HepG2 (cell line): ENCODE results near the gene TRAF4. TPM values are rescaled to one million over a fixed set of nuclear protein-coding genes. Genes with fewer than 3 reads are reported as not detected.

ENCODE experiments used
- BRCA1 ChIP-seq: sonication (generic); formaldehyde crosslinking; IDR thresholded peaks from 2 replicates; pipeline ENCODE4 v1.4.0; 2020; ENCODE audit warnings: missing genetic modification reagents
- BRF2 ChIP-seq: sonication (generic); formaldehyde crosslinking; IDR thresholded peaks from 2 replicates; pipeline ENCODE4 v1.8.1; 2022; ENCODE audit warnings: mild to moderate bottlenecking, missing genetic modification reagents
- CERS6 ChIP-seq: sonication (generic); formaldehyde crosslinking; IDR thresholded peaks from 2 replicates; pipeline ENCODE4 v1.5.0; 2020; ENCODE audit warnings: missing genetic modification reagents
- DBP ChIP-seq: sonication (generic); formaldehyde crosslinking; IDR thresholded peaks from 2 replicates; pipeline ENCODE4 v1.4.0; 2020; ENCODE audit warnings: missing genetic modification reagents; ENCODE audit errors: not compliant biosample characterization
- EZH2 ChIP-seq: conservative IDR thresholded peaks from 2 replicates; pipeline ENCODE4 v1.6.1; 2012; ENCODE audit warnings: mild to moderate bottlenecking, low read depth, low read length, moderate library complexity
- FOSL1 ChIP-seq: sonication (generic); formaldehyde crosslinking; IDR thresholded peaks from 2 replicates; pipeline ENCODE4 v1.9.0; 2021; ENCODE audit warnings: missing genetic modification reagents, borderline replicate concordance
- GPBP1L1 ChIP-seq: sonication (generic); formaldehyde crosslinking; IDR thresholded peaks from 2 replicates; pipeline ENCODE4 v1.5.0; 2020; ENCODE audit warnings: mild to moderate bottlenecking, missing genetic modification reagents
- MED1 ChIP-seq: sonication (generic); formaldehyde crosslinking; IDR thresholded peaks from 2 replicates; pipeline ENCODE4 v1.4.0; 2020; ENCODE audit warnings: missing genetic modification reagents
- NFKBIZ ChIP-seq: IDR thresholded peaks from 2 replicates; pipeline ENCODE4 v1.6.1; 2018; ENCODE audit warnings: missing genetic modification reagents, missing compliant biosample characterization
- RFX5 ChIP-seq: IDR thresholded peaks from 2 replicates; pipeline ENCODE4 v1.6.1; 2011; ENCODE audit warnings: low read depth, low read length, improper control_type of control experiment
- TMF1 ChIP-seq: sonication (generic); formaldehyde crosslinking; IDR thresholded peaks from 2 replicates; pipeline ENCODE4 v1.8.1; 2022; ENCODE audit warnings: low read depth, missing genetic modification reagents
- ZBTB21 ChIP-seq: sonication (generic); formaldehyde crosslinking; IDR thresholded peaks from 2 replicates; pipeline ENCODE4 v1.4.0; 2020; ENCODE audit warnings: missing genetic modification reagents
- ZBTB37 ChIP-seq: sonication (generic); formaldehyde crosslinking; IDR thresholded peaks from 2 replicates; pipeline ENCODE4 v1.4.0; 2020; ENCODE audit warnings: mild to moderate bottlenecking, missing genetic modification reagents
- ZBTB42 ChIP-seq: sonication (generic); formaldehyde crosslinking; IDR thresholded peaks from 2 replicates; pipeline ENCODE4 v1.5.0; 2020; ENCODE audit warnings: mild to moderate bottlenecking, missing genetic modification reagents
- ZBTB43 ChIP-seq: sonication (generic); formaldehyde crosslinking; conservative IDR thresholded peaks from 2 replicates; pipeline ENCODE4 v1.4.0; 2020; ENCODE audit warnings: missing genetic modification reagents
- ZEB1 ChIP-seq: IDR thresholded peaks from 2 replicates; pipeline ENCODE4 v1.6.1; 2012; ENCODE audit warnings: mild to moderate bottlenecking, low read depth, inconsistent platforms; ENCODE audit not compliant: insufficient replicate concordance
- ZIK1 ChIP-seq: sonication (generic); formaldehyde crosslinking; IDR thresholded peaks from 2 replicates; pipeline ENCODE4 v1.5.0; 2020; ENCODE audit warnings: mild to moderate bottlenecking, low read depth, missing genetic modification reagents, borderline replicate concordance
- ZNF224 ChIP-seq: sonication (generic); formaldehyde crosslinking; IDR thresholded peaks from 2 replicates; pipeline ENCODE4 v1.5.0; 2020; ENCODE audit warnings: mild to moderate bottlenecking, missing genetic modification reagents
- ZNF225 ChIP-seq: sonication (generic); formaldehyde crosslinking; IDR thresholded peaks from 2 replicates; pipeline ENCODE4 v1.4.0; 2020; ENCODE audit warnings: mild to moderate bottlenecking, missing genetic modification reagents
- ZNF234 ChIP-seq: sonication (generic); formaldehyde crosslinking; conservative IDR thresholded peaks from 2 replicates; pipeline ENCODE4 v1.5.1; 2020; ENCODE audit warnings: mild to moderate bottlenecking, missing genetic modification reagents
- ZNF512 ChIP-seq: sonication (generic); formaldehyde crosslinking; IDR thresholded peaks from 2 replicates; pipeline ENCODE4 v1.4.0; 2020; ENCODE audit warnings: mild to moderate bottlenecking, missing genetic modification reagents
- ZSCAN25 ChIP-seq: sonication (generic); formaldehyde crosslinking; IDR thresholded peaks from 2 replicates; pipeline ENCODE4 v1.8.0; 2022; ENCODE audit warnings: mild to moderate bottlenecking, missing genetic modification reagents
- polyA plus RNA-seq, 8 experiments: library from polyadenylated mRNA; depleted of rRNA in 3 of 8; stranded (reverse) in 7 of 8; unstranded in 1 of 8; fragments of >200 nt; fragmentation: Illumina TruSeq in 4 of 8; extraction: Trizol in 4 of 8; gene quantifications; 2 replicates each; pipeline versions ENCODE4 v1.2.1 to v1.2.3, GENCODE V29; 2011 to 2016; ENCODE audit warnings: low read depth in 4 of 8, missing spikeins in 1 of 8, mixed read lengths in 1 of 8; ENCODE audit not compliant: insufficient read depth in 1 of 8
- total RNA-seq, 5 experiments: library from RNA; depleted of rRNA; stranded (reverse); fragments of >200 nt; fragmentation: Illumina TruSeq; extraction: Trizol; gene quantifications; 2 replicates each; pipeline ENCODE4 v1.2.3, GENCODE V29; 2016; ENCODE audit warnings: low read depth in 1 of 5

TRAF4 gene
- total and polyA plus RNA-seq, 2 of the 13 experiments (the other 11 are each of a cell fraction or from before 2014, with no cell fraction given) = 86.0 to 89.9 TPM

GRCh38 chr17:28788100-28788499 lies 44.3 kb downstream of the TRAF4 start (continued):
- TF ChIP-seq TMF1 (CRISPR knock-in tag) (no peak), NFKBIZ (CRISPR knock-in tag) (no peak), DBP (CRISPR knock-in tag) (no peak), ZBTB43 (no peak), ZIK1 (CRISPR knock-in tag) (no peak), FOSL1 (CRISPR knock-in tag) (no peak), ZBTB37 (no peak), ZNF512 (no peak), EZH2 (no peak), BRCA1 (CRISPR knock-in tag) (no peak), CERS6 (no peak), ZSCAN25 (no peak), ZNF224 (CRISPR knock-in tag) (no peak), ZNF225 (CRISPR knock-in tag) (no peak), ZBTB42 (no peak), BRF2 (no peak), ZNF234 (no peak), ZEB1 (no peak), ZBTB21 (CRISPR knock-in tag) (no peak), MED1 (CRISPR knock-in tag) (peak; percentile 68; the same call in 1 of the 2 replicates), GPBP1L1 (CRISPR knock-in tag) (no peak), RFX5 (no peak)
